ENCODE measurements around the gene MYOM1. TPM values are rescaled to one million over a fixed set of nuclear protein-coding genes. Genes with fewer than 3 reads are reported as not detected.

The MYOM1 gene
- total and polyA plus RNA-seq, 2 donors (not counting 3 experiments of a cell fraction or from before 2014, with no cell fraction given) = 0.08 TPM; not detected in 1

- BruUV-seq (replicated peaks) = no TSS peak
- dilution Hi-C loops (cut with MboI; ENCODE audit: extremely low pct_ligation_motif_present, low sequenced_read_pairs) = no loop called here
- Histone ChIP-seq H2AFZ (ENCODE audit: low read depth, low read length) (no peak overlapping the region), H3K4me2 (ENCODE audit: insufficient read depth, low read length) (no peak overlapping the region), H3K4me1 (ENCODE audit: control insufficient read depth, extremely low read depth, insufficient read depth, low read length) (peaks cover 12% of the 10 kb centered on the region), H3K9me3 (replicated peaks; ENCODE audit: control insufficient read depth, insufficient read depth, low read length) (no peaks in the 10 kb centered on the region), H3K9me1 (replicated peaks; ENCODE audit: control insufficient read depth, extremely low read depth, insufficient read depth, low read length) (no peaks in the 10 kb centered on the region), H3K27me3 (ENCODE audit: control insufficient read depth in 2 of 2, insufficient read depth in 2 of 2, low read length in 2 of 2) (no peaks in the 10 kb centered on the region), H3K79me2 (ENCODE audit: control insufficient read depth, insufficient read depth, low read length) (no peaks in the 10 kb centered on the region), H3K4me3 (replicated peaks in 1 of 3; ENCODE audit: insufficient read depth in 1 of 3, low read depth in 1 of 3, low read length in 3 of 3) (no peak overlapping the region), H3K36me3 (ENCODE audit: control insufficient read depth in 2 of 2, extremely low read depth in 1 of 2, insufficient read depth in 2 of 2, low read length in 2 of 2) (no peaks in the 10 kb centered on the region), H3K9ac (replicated peaks; ENCODE audit: extremely low read depth, insufficient read depth, low read length) (no peak overlapping the region), H3K27ac (ENCODE audit: insufficient read depth, low read depth, low read length) (no peak overlapping the region), H4K20me1 (replicated peaks; ENCODE audit: control insufficient read depth, extremely low read depth, insufficient read depth, low read length) (no peaks in the 10 kb centered on the region)
- POLR2A ChIA-PET = no interaction called here
- FAIRE-seq = no peak
- intact Hi-C loops (cut with micrococcal nuclease) = loop anchor here (5.0 kb wide), 1 partner anchor 168 kb away; no protein-coding TSS in a partner anchor
- CTCF ChIA-PET = interaction anchor here (0.6 to 3.0 kb wide), 4 partner anchors 11 to 374 kb away, joined by 3 to 54 read pairs (median 16); partner anchors contain the start of gene MYL12A
- TF ChIP-seq JUN (IDR thresholded peaks at IDR 0.05; ENCODE audit: borderline replicate concordance, insufficient read depth, insufficient read length, low read depth) (no peak), CTCF (IDR thresholded peaks at IDR 0.05; ENCODE audit: extremely low read depth in 1 of 2, insufficient read depth in 1 of 2, low read depth in 1 of 2, low read length in 2 of 2) (no peak), MAX (IDR thresholded peaks at IDR 0.05; ENCODE audit: insufficient read depth, insufficient read length) (no peak), MYC (IDR thresholded peaks at IDR 0.05; ENCODE audit: low read depth, low read length) (no peak), FOS (IDR thresholded peaks at IDR 0.05; ENCODE audit: borderline replicate concordance, insufficient read depth, low read length) (no peak), POLR2AphosphoS5 (IDR thresholded peaks at IDR 0.05; ENCODE audit: insufficient read depth, low read depth, low read length) (no peak)
- DNase-seq (ENCODE audit: low read depth, low spot score) = no peak
Measured at GRCh38 chr18:3150274-3150673, 69.5 kb downstream of the MYOM1 start.
